HG03442 (cell line): Measurements from ENCODE around the gene KRTAP2-1.
"Not testable (repeated sequence)": the region's sequence is repeated elsewhere in the genome, so short reads cannot be mapped to it uniquely, and the experiment has no call there.

Experiments used
- ATAC-seq: cut with Tn5 transposase; IDR thresholded peaks from one replicate; pipeline ENCODE4 v1.9.1; 2021; ENCODE audit warnings: mild to moderate bottlenecking, moderate library complexity; ENCODE audit not compliant: unreplicated experiment

KRTAP2-1 gene

GRCh38 chr17:41013606-41014005 is 33.5 kb downstream of the KRTAP2-1 start:
- ATAC-seq = no peak

GRCh38 chr17:41013181-41013580 is 33.9 kb downstream of the KRTAP2-1 start:
- ATAC-seq = no peak

GRCh38 chr17:41012326-41013120 is 34.6 kb downstream of the KRTAP2-1 start:
- ATAC-seq = no peak

GRCh38 chr17:41010441-41010840 is 36.7 kb downstream of the KRTAP2-1 start:
- no peak for ATAC-seq

GRCh38 chr17:41009936-41010335 is 37.2 kb downstream of the KRTAP2-1 start:
- no peak for ATAC-seq

GRCh38 chr17:41009301-41009760 is 37.8 kb downstream of the KRTAP2-1 start:
- no peak for ATAC-seq

- ATAC-seq = no peak
Observed at GRCh38 chr17:41008811-41009210, 38.3 kb downstream of the KRTAP2-1 start, which contains the start of gene KRTAP3-1. KRTAP3-1 (minus strand) TSS chr17:41009128; CDS start chr17:41009074, 54 bp downstream.

GRCh38 chr17:41004397-41004796 is 42.7 kb downstream of the KRTAP2-1 start:
- no peak for ATAC-seq

GRCh38 chr17:41003926-41004325 is 43.2 kb downstream of the KRTAP2-1 start:
- no peak for ATAC-seq

- ATAC-seq = no peak
Observed at GRCh38 chr17:41002814-41003213, 44.3 kb downstream of the KRTAP2-1 start.

GRCh38 chr17:41001795-41002194 is 45.3 kb downstream of the KRTAP2-1 start:
- no peak for ATAC-seq

GRCh38 chr17:40999563-40999962 is 47.6 kb downstream of the KRTAP2-1 start, which contains the start of gene KRTAP3-2:
KRTAP3-2 (minus strand) TSS chr17:40999906; CDS start chr17:40999853, 53 bp downstream.
- ATAC-seq = not testable (repeated sequence)

GRCh38 chr17:40997361-40997760 is 49.8 kb downstream of the KRTAP2-1 start:
- no peak for ATAC-seq

GRCh38 chr17:40996829-40997228 is 50.3 kb downstream of the KRTAP2-1 start:
- ATAC-seq = no peak
